HL-60 (cell line): ENCODE results near the gene UNCX.

Experiments
- POLR2AphosphoS5 ChIP-seq: IDR thresholded peaks from 2 replicates; pipeline ENCODE4 v1.6.1; 2012; ENCODE audit warnings: low read depth
- TF ChIP-seq, protein P1 (sequence below): IDR thresholded peaks from one replicate; pipeline ENCODE4 v1.5.1; 2011; ENCODE audit warnings: low read length, control low read depth, inconsistent platforms; ENCODE audit not compliant: insufficient read depth

- TF ChIP-seq, protein P1, sequence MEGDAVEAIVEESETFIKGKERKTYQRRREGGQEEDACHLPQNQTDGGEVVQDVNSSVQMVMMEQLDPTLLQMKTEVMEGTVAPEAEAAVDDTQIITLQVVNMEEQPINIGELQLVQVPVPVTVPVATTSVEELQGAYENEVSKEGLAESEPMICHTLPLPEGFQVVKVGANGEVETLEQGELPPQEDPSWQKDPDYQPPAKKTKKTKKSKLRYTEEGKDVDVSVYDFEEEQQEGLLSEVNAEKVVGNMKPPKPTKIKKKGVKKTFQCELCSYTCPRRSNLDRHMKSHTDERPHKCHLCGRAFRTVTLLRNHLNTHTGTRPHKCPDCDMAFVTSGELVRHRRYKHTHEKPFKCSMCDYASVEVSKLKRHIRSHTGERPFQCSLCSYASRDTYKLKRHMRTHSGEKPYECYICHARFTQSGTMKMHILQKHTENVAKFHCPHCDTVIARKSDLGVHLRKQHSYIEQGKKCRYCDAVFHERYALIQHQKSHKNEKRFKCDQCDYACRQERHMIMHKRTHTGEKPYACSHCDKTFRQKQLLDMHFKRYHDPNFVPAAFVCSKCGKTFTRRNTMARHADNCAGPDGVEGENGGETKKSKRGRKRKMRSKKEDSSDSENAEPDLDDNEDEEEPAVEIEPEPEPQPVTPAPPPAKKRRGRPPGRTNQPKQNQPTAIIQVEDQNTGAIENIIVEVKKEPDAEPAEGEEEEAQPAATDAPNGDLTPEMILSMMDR = no peak
- TF ChIP-seq POLR2AphosphoS5 = no peak
Measured at GRCh38 chr7:1232103-1232466, 587 bp upstream of the UNCX start.
